HG03064 (cell line): ENCODE data around the gene KRAS.

Experiments
- ATAC-seq: cut with Tn5 transposase; IDR thresholded peaks from one replicate; pipeline ENCODE4 v1.9.1; 2021; ENCODE audit warnings: low read depth; ENCODE audit not compliant: unreplicated experiment

The KRAS gene

GRCh38 chr12:25197608-25198007 lies 53.1 kb downstream of the KRAS start:
- ATAC-seq, result no peak

- peak; percentile 93 for ATAC-seq
Observed at GRCh38 chr12:25195056-25195971, 55.4 kb downstream of the KRAS start, which contains the start of the genes DNAI7 and ETFRF1. Gene DNAI7 (minus strand): TSS chr12:25195160. CDS start chr12:25195078, 82 bp downstream. Gene ETFRF1 (plus strand): TSS chr12:25195237. CDS start chr12:25203957, 8,720 bp downstream.

- ATAC-seq, result no peak
Observed at GRCh38 chr12:25194722-25195055, 56.0 kb downstream of the KRAS start.

GRCh38 chr12:25194214-25194613 lies 56.5 kb downstream of the KRAS start:
- no peak for ATAC-seq

GRCh38 chr12:25190793-25191192 lies 59.9 kb downstream of the KRAS start:
- no peak for ATAC-seq

GRCh38 chr12:25189656-25190055 lies 61.1 kb downstream of the KRAS start:
- no peak for ATAC-seq

GRCh38 chr12:25187781-25188180 lies 62.9 kb downstream of the KRAS start:
- ATAC-seq, result no peak

GRCh38 chr12:25186788-25187402 lies 63.8 kb downstream of the KRAS start:
- no peak for ATAC-seq

- no peak for ATAC-seq
Observed at GRCh38 chr12:25186038-25186787, 64.5 kb downstream of the KRAS start.

GRCh38 chr12:25184132-25184531 lies 66.6 kb downstream of the KRAS start:
- no peak for ATAC-seq

- ATAC-seq, result no peak
Observed at GRCh38 chr12:25182765-25183164, 68.0 kb downstream of the KRAS start.

GRCh38 chr12:25162866-25163265 lies 87.9 kb downstream of the KRAS start:
- ATAC-seq, result no peak

- no peak for ATAC-seq
Observed at GRCh38 chr12:25156061-25156460, 94.7 kb downstream of the KRAS start.

GRCh38 chr12:25155022-25155576 lies 95.6 kb downstream of the KRAS start:
- ATAC-seq, result no peak
